Stimulated activated naive CD4-positive, alpha-beta T cell (primary cell): ENCODE measurements around the gene TTC28.
"Not testable (repeated sequence)": the region's sequence is repeated elsewhere in the genome, so short reads cannot be mapped to it uniquely, and the experiment has no call there.

Experiments
- DNase-seq, 6 experiments: peaks; one replicate each; lab custom pipeline; 2025; lab: John Stamatoyannopoulos, UW

The TTC28 gene

DNA sequence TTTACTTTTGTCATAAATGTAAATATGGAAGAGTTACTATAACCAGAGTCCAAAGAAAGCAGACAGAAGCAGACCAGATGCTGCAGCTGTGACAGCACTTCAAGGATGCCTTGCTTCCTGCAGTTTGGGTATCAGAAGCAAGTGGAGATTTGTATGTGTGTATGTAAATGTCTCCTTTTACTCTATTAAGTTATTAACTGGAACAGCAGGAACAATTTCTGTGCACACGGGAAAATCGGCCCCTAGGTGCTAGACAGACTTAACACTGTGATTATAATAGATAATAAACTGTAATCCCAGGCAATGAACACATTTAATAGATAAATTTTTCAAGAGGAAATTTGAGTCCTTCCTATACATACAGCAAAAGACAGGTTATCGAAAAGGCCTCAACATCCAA is 582.0 kb downstream of the TTC28 start:
- DNase-seq, result no peak

- DNase-seq, result no peak
Measured at GRCh38 chr22:28096161-28096560, 583.5 kb downstream of the TTC28 start.

DNA sequence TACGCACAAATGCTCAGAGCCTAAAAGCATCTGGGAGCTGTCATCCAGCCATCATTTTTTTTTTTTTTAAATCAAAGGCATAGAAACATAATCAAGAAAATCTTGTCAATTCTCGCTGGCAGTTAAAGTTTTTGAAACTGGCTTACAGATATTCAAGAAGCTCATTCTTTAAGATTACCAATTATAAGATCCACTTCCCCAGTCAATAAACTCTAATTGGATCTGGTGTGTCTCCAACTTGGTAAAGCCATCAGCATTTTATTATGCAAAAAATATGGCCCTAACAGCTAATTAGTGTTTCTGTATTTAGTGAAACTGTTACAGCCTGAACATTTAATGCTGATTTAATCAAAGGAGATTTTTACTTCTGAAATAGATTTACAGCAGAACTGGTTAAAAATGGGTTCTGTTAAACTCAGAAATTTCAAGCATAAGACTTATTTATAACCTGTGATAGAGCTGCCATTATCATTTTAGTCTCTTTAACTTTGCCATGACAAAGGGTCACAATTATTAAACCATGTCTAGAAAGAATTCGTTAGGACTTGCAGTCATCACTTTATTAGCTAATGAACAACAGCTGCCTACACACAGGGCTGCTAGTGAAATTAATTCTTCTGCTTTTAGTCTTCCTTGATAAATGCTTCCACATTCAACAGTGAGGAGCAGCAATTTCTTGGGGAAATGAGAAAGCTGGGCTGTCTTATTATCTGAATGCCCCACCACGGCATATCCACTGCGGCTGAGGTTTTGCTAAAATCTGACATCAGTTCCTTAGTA is 584.1 kb downstream of the TTC28 start:
- no peak for DNase-seq

- DNase-seq, result no peak
Measured at GRCh38 chr22:28094771-28095170, 584.9 kb downstream of the TTC28 start.

GRCh38 chr22:28093711-28094110 is 585.9 kb downstream of the TTC28 start:
- no peak for DNase-seq

- no peak for DNase-seq
Measured at GRCh38 chr22:28091486-28091885, 588.2 kb downstream of the TTC28 start.

GRCh38 chr22:28089541-28089940 is 590.1 kb downstream of the TTC28 start:
- DNase-seq, result not testable (repeated sequence)

DNA sequence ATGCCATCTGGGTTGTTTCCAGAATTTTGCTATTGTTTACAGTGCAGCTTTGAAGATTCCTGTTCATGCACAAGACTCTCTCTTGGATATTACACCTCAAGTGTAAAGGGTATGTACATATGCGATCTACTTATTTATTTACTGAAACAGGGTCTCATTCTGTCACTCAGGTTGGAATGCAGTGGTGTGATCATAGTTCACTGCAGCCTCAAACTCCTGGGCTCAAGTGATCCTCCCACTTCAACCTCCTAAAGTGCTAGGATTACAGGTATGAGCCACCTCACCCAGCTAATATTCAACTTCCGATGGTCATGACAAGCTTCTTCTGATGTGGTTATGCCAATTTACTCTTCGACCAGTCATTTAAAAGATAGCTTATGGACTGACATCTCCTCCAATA is 602.5 kb downstream of the TTC28 start:
- no peak for DNase-seq

DNA sequence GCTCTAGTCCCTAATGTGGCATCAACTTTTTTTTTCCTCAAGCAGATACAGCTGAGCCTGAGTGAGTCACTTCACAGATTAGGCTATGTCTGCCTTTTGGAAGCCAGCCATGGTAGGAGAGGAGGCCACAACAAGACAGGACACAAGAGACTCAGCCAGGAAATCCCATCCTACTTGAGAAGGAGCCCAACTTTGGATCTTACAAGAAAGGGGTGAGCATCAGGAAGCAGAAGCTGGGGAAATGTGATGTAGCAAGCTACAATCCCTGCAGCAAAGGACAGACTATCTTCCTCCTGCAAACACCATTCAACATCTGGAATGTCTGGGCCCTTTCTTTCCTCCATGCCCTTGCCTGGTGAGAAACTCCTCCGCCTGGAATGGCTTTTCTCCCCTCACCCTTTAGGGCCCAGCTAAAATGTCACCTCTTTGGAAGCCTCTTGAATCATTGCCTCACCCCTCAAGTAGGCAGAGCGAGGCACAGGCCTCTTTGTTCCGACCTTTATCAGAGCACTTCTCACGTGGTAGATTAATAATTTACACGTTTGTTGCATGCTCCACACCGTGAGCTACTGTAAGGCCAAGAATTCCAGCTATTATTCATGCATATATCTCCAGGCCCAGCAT is 604.2 kb downstream of the TTC28 start:
- DNase-seq, result no peak

DNA sequence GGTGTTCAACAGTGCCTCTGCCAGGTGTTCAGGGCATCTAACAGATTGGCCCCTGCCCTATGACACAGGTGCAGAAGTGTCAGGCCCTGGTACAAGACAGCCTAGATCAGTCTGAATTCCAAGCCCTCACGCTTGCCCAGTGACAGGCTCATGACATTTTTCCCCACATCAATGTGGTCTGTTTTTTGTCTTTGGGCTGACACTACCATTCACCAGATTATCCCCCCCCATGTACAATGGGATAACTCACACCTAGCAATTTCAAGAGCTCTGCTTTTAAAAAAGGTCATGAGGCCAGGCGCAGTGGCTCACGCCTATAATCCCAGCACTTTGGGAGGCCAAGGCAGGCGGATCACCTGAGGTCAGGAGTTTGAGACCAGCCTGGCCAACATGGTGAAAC is 605.1 kb downstream of the TTC28 start:
- no peak for DNase-seq

DNA sequence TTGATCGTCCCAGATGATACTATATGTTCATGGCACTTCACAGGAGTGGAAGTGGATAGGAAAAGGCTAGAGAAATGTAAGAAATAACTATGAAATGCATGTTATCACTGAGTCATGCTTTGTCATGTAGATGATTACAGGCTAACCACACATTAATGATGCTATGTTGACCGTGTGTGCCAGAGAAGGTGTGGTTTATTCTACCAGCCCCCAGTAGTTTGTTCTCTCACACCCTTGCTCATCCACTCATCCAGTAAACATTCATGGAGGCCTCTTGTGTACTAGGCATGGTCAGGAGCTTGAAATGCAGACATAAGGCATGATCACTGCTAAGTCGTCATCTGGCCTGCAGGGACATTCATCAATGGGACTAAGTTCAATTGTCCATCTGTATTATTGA is 607.6 kb downstream of the TTC28 start:
- DNase-seq, result no peak

GRCh38 chr22:28068826-28069225 is 610.8 kb downstream of the TTC28 start:
- no peak for DNase-seq

DNA sequence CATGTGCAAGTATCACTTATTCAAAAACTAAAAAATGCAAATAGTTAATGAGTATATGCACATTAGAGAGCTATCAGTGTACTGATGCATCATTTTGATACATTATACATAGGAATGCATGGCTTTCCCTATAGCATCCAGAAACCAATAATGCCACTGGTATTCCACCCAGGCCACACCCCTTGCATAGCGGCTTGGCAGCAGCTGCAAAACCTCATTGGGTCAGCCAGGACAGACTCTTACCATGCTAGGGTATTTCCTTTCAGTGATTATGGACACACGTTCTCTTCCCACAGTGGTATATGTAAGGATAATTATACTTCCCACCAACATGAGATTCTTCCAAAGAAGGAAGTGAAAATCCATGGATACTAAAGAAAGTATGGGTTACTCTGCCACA is 614.7 kb downstream of the TTC28 start:
- no peak for DNase-seq

DNA sequence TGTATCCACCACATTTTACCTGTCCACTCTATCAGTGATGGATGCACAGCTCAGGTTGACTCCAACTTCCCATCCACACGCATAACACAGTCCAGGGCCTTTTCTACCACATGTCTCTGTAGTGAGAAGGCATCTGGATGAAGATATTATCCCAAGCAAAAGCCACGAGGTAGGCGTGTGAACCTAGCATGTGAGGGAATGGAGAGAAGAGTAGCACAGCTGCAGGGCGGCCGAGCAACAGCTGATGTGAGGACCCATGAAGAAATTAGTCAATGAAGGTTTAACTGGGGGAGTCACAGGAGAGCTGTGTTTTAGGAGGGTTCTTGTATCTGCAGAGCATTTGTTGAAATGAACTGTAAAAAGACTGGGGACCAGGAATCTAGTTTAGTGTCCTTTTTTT is 616.0 kb downstream of the TTC28 start:
- DNase-seq, result no peak

GRCh38 chr22:28060594-28060993 is 619.0 kb downstream of the TTC28 start:
- not testable (repeated sequence) for DNase-seq

DNA sequence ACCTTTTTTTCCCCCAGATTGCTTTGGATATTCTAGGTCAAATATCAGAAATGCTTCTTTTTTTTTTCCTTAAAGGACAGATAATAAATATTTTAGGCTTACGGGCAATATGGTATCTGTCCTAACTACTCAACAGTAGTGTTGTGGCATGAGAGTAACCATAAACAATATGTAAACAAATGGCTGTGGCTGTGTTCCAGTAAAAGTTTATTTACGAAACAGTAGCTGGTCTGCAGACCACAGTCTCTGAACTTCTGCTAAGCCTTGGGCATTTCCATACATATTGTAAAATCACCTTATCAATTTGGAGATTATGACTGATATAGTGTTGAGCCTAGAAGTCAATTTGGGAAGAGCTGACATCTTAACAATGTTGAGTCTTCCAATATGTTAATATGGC is 621.6 kb downstream of the TTC28 start:
- no peak for DNase-seq

DNA sequence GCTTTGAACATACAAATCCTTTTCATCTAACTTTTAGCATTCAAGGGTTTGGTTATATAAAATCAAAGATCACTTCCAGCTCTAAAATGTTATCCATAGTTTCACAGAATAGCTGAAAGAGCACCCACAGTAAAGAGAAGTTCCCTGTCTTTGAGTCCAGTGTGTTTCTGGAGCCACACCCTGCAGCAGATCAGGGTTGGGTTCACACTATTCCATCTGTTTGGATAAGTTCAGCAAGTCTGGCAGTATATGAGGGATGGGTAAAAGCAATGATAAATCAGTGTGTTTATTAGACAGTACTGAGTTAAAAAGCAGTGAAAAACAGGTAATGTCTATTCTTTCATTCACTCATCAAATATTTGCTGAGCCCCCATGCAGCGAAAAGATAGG is 624.8 kb downstream of the TTC28 start:
- no peak for DNase-seq

GRCh38 chr22:28053896-28054818 is 625.5 kb downstream of the TTC28 start:
- no peak for DNase-seq

DNA sequence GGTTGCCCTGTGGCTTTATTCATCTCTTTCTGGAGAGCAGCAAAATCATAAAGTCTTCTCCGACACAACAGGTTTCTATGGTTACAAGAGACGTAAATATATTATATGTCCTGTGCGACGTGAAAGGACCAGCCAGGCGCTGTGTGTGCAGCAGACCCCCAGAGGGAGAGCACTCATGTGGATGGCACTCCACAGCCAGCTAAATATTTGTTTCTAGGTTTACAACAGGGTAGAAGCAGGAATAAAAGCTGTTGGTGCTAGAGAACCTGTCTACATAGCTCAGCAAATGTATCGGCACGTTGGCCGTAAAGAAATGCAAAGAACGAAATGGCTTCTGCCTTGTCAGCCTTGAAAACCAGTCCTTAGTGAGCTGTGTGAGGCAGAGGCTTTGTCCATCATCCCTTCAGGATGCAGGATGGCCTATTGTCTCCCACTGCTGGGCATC is 626.8 kb downstream of the TTC28 start:
- DNase-seq, result no peak

DNA sequence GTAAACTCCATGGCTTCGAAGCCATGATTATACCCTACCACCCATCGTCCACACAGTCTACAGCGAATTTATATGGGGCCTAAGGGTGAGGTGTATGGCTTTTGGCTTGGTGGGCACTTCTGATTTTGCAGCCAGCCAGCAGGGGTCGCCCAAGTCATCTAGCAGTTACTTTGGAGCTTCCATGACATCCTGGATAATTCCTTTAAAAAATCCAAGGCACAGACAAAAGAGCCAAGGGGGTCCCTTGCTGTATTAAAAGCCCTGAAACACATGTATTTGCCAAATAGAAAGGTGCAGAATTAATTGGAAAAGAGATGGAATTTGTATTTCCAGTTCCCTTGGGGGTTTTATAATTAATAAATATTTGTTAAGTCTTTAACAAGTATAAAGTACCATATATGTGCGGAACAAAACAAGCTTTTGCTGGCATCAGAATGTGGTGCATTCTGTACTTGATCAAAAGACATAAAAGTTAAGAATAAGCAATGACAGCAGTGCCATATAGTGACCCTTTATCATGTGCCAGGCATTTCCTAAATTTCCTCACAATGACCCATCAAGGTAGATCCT is 627.8 kb downstream of the TTC28 start:
- peak in 3 of 6 experiments; percentile 2 to 4 (median 3) for DNase-seq

GRCh38 chr22:28051091-28051786 is 628.4 kb downstream of the TTC28 start:
- no peak for DNase-seq

DNA sequence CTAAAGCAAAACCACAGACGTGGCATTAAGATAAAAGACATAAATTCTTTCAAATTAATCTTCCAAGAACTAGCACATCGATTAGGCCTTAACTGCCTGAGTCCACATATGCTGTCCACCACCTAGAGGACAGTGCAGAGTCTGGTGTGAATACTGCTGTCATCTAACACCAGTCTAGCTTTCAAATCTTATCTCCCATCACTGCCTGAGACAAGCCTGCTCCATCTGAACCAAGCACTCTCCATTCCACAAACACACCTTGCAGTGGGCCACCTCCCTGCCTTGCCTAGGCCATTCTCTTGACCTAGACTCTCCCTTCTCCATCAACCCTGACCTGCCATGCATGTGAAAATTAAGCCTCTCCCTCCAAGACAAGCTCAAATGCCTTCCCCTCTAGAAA is 631.1 kb downstream of the TTC28 start:
- DNase-seq, result no peak
